Fibroblast of lung (primary cell): Measurements from ENCODE around the gene TPST2. TPM values are rescaled to one million over a fixed set of nuclear protein-coding genes. Genes with fewer than 3 reads are reported as not detected.

ENCODE experiments used
- DNase-seq, 2 donors: peaks; one replicate each; pipeline versions ENCODE4 v3.0.0 to v3.0.0-alpha.2; 2010; ENCODE audit warnings: low read depth in 2 of 2
- H2AFZ ChIP-seq: 2 replicates; pipeline ENCODE4 v1.5.1; 2012; ENCODE audit warnings: low read length, control low read depth, inconsistent platforms
- H3K27ac ChIP-seq: 2 replicates; pipeline ENCODE4 v1.5.1; 2011; ENCODE audit warnings: low read length, control low read depth; ENCODE audit not compliant: insufficient read depth
- H3K27me3 ChIP-seq: 2 replicates; pipeline ENCODE4 v1.5.1; 2011; ENCODE audit warnings: mild to moderate bottlenecking, low read length; ENCODE audit not compliant: control insufficient read depth, insufficient read depth
- H3K36me3 ChIP-seq: 2 replicates; pipeline ENCODE4 v1.5.1; 2011; ENCODE audit warnings: low read length; ENCODE audit not compliant: control insufficient read depth, insufficient read depth
- H3K4me1 ChIP-seq: 2 replicates; pipeline ENCODE4 v1.5.1; 2011; ENCODE audit warnings: low read length; ENCODE audit not compliant: control insufficient read depth, insufficient read depth; ENCODE audit errors: extremely low read depth
- H3K4me2 ChIP-seq: 2 replicates; pipeline ENCODE4 v1.5.1; 2011; ENCODE audit warnings: low read length, control low read depth; ENCODE audit not compliant: insufficient read depth; ENCODE audit errors: extremely low read depth
- H3K4me3 ChIP-seq, 4 experiments: fragments of 200-600 bp in 1 of 4; sonication (generic) in 1 of 4; replicated peaks in 1 of 4; 2 replicates each; pipeline ENCODE4 v1.5.1; 2011 to 2016; ENCODE audit warnings: low read length in 4 of 4, low read depth in 3 of 4, mild to moderate bottlenecking in 3 of 4, control low read depth in 2 of 4, inconsistent platforms in 1 of 4, mixed read lengths in 1 of 4; ENCODE audit not compliant: insufficient read depth in 1 of 4; ENCODE audit errors: control extremely low read depth in 1 of 4
- H3K79me2 ChIP-seq: 2 replicates; pipeline ENCODE4 v1.5.1; 2012; ENCODE audit warnings: mild to moderate bottlenecking, low read length, inconsistent platforms; ENCODE audit not compliant: control insufficient read depth, insufficient read depth
- H3K9ac ChIP-seq: 2 replicates; pipeline ENCODE4 v1.5.1; 2011; ENCODE audit warnings: mild to moderate bottlenecking, low read length, control low read depth; ENCODE audit not compliant: insufficient read depth
- H3K9me3 ChIP-seq: 2 replicates; pipeline ENCODE4 v1.5.1; 2012; ENCODE audit warnings: low read depth, low read length; ENCODE audit not compliant: control insufficient read depth, insufficient read depth
- H4K20me1 ChIP-seq: 2 replicates; pipeline ENCODE4 v1.5.1; 2011; ENCODE audit warnings: low read length; ENCODE audit not compliant: control insufficient read depth, insufficient read depth; ENCODE audit errors: extremely low read depth
- EZH2 ChIP-seq: IDR thresholded peaks from 2 replicates; pipeline ENCODE4 v1.5.1; 2012; ENCODE audit warnings: low read length, control low read depth, mild to moderate bottlenecking; ENCODE audit errors: missing control alignments
- polyA plus RNA-seq, 2 donors: library from polyadenylated mRNA; depleted of rRNA in 1 of 2; stranded (reverse) in 1 of 2; unstranded in 1 of 2; fragments of >200 nt; gene quantifications; 2 replicates each; pipeline ENCODE4 v1.2.1, GENCODE V29; 2011 to 2012; ENCODE audit warnings: missing spikeins in 1 of 2
- total RNA-seq: library from RNA; depleted of rRNA; stranded (reverse); fragments of >200 nt; gene quantifications from 2 replicates; pipeline ENCODE4 v1.2.1, GENCODE V29; 2014
- TF ChIP-seq, protein P1 (sequence below), 2 donors: IDR thresholded peaks in 1 of 2; conservative IDR thresholded peaks in 1 of 2; 1 replicate in 1 of 2; 2 replicates in 1 of 2; pipeline ENCODE4 v1.5.1; 2011 to 2012; ENCODE audit warnings: low read length in 2 of 2, control low read depth in 1 of 2, inconsistent platforms in 1 of 2, low read depth in 1 of 2, mild to moderate bottlenecking in 1 of 2

The TPST2 gene
- total and polyA plus RNA-seq, 2 donors (not counting 1 experiment from before 2014, with no cell fraction given) = 32.5 to 35.0 TPM

GRCh38 chr22:26481112-26481693 is 108.7 kb downstream of the TPST2 start:
- Histone ChIP-seq H3K9ac (no peak overlapping the region), H3K79me2 (peaks cover 15% of the 10 kb centered on the region)
- TF ChIP-seq EZH2 = no peak
- TF ChIP-seq, protein P1, sequence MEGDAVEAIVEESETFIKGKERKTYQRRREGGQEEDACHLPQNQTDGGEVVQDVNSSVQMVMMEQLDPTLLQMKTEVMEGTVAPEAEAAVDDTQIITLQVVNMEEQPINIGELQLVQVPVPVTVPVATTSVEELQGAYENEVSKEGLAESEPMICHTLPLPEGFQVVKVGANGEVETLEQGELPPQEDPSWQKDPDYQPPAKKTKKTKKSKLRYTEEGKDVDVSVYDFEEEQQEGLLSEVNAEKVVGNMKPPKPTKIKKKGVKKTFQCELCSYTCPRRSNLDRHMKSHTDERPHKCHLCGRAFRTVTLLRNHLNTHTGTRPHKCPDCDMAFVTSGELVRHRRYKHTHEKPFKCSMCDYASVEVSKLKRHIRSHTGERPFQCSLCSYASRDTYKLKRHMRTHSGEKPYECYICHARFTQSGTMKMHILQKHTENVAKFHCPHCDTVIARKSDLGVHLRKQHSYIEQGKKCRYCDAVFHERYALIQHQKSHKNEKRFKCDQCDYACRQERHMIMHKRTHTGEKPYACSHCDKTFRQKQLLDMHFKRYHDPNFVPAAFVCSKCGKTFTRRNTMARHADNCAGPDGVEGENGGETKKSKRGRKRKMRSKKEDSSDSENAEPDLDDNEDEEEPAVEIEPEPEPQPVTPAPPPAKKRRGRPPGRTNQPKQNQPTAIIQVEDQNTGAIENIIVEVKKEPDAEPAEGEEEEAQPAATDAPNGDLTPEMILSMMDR (conservative IDR thresholded peaks at IDR 0.05 in 1 of 2, IDR thresholded peaks at IDR 0.05 in 1 of 2; ENCODE audit: low read depth in 1 of 2, low read length in 2 of 2) = no peak

DNA sequence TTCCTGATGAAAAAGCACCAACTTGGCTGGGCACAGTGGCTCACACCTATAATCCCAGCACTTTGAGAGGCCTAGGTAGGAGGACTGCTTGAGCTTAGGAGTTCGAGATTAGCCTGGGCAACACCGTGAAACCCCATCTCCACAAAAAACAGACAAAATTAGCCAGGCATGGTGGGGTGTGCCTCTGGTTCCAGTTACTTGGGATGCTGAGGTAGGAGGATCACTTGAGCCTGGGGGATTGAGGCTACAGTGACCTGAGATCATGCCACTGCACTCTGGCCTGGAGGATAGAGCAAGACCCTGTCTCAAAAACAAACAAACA is 109.4 kb downstream of the TPST2 start:
- no peak overlapping the region for H3K27ac ChIP-seq
- peaks cover 4% of the 10 kb centered on the region for H3K36me3 ChIP-seq
- H2AFZ ChIP-seq = no peak overlapping the region
- no peaks in the 10 kb centered on the region for H3K27me3 ChIP-seq
- peaks cover 15% of the 10 kb centered on the region for H3K79me2 ChIP-seq
- DNase-seq = no peak
- TF ChIP-seq EZH2 = no peak
- TF ChIP-seq, protein P1 (conservative IDR thresholded peaks at IDR 0.05 in 1 of 2, IDR thresholded peaks at IDR 0.05 in 1 of 2; ENCODE audit: low read depth in 1 of 2, low read length in 2 of 2) = no peak
- H3K9me3 ChIP-seq = no peaks in the 10 kb centered on the region
- H3K4me3 ChIP-seq = no peak overlapping the region
- H4K20me1 ChIP-seq = no peaks in the 10 kb centered on the region
- H3K4me1 ChIP-seq = peaks cover 9% of the 10 kb centered on the region
- H3K9ac ChIP-seq = no peak overlapping the region
- H3K4me2 ChIP-seq = no peak overlapping the region

More at GRCh38 chr22:26481112-26481693, 108.7 kb downstream of the TPST2 start:
- H3K4me1 ChIP-seq = peaks cover 9% of the 10 kb centered on the region
- H4K20me1 ChIP-seq = no peaks in the 10 kb centered on the region
- no peak for DNase-seq
- H3K36me3 ChIP-seq = peaks cover 4% of the 10 kb centered on the region
- H3K4me3 ChIP-seq = no peak overlapping the region
- H2AFZ ChIP-seq = no peak overlapping the region
- no peak overlapping the region for H3K27ac ChIP-seq
- H3K9me3 ChIP-seq = no peaks in the 10 kb centered on the region
- no peaks in the 10 kb centered on the region for H3K27me3 ChIP-seq
- no peak overlapping the region for H3K4me2 ChIP-seq

DNA sequence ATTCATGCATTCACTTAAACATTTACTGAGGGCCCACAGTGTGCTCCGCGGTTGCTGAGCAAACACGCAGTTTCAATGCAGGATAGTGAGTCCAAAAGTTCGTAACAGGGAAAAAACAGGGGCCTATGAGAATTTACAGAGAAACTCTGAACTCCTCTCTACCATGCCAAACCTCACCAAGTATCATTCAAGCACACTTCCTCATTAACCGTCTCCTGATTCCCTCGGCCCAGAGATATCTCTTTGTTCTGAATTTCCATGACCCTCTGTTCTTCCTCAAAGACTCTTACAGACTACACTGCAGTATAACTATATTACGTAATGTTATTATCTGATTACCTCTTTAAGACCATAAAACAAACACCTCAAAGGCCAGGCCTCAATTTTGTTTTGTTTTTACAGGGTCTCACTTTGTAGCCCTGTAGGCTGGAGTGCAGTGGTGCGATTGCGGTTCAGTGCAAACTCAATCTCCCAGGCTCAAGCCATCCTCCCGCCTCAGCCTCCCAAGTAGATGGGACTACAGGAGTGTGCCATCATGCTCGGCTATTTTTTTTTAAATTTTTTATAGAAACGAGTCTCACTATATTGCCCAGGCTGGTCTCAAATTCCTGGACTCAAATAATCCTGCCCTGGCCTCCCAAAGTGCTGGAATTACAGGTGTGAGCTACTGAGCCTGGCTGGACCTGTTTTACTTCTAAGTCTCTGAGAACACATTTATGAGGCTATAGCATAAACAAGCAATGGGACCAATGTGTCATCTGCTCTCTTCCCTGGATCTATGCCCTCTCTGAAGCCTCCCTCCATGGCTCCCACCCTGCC is 109.9 kb downstream of the TPST2 start:
- no peaks in the 10 kb centered on the region for H3K27me3 ChIP-seq
- H3K4me2 ChIP-seq = no peak overlapping the region
- peaks cover 15% of the 10 kb centered on the region for H3K79me2 ChIP-seq
- H3K27ac ChIP-seq = no peak overlapping the region
- H3K9ac ChIP-seq = no peak overlapping the region
- TF ChIP-seq, protein P1 (conservative IDR thresholded peaks at IDR 0.05 in 1 of 2, IDR thresholded peaks at IDR 0.05 in 1 of 2; ENCODE audit: low read depth in 1 of 2, low read length in 2 of 2) = no peak
- no peak for TF ChIP-seq EZH2
- no peak overlapping the region for H3K4me3 ChIP-seq
- no peaks in the 10 kb centered on the region for H4K20me1 ChIP-seq
- DNase-seq = no peak
- no peak overlapping the region for H2AFZ ChIP-seq
- H3K9me3 ChIP-seq = no peaks in the 10 kb centered on the region
- H3K36me3 ChIP-seq = peaks cover 4% of the 10 kb centered on the region
- peaks cover 9% of the 10 kb centered on the region for H3K4me1 ChIP-seq
